GM18517 (cell line): Measurements from ENCODE around the gene EGFL6.

Experiments
- ATAC-seq: cut with Tn5 transposase; IDR thresholded peaks from one replicate; pipeline ENCODE4 v1.9.1; 2021; ENCODE audit warnings: mild to moderate bottlenecking, moderate library complexity; ENCODE audit not compliant: unreplicated experiment

EGFL6 gene

GRCh38 chrX:13569479-13570260 is at the start of gene EGFL6:
Gene EGFL6 (plus strand): TSS chrX:13569601. CDS start chrX:13569862, 261 bp downstream.
- ATAC-seq: no peak

- no peak for ATAC-seq
Observed at GRCh38 chrX:13520351-13520750, 49.0 kb upstream of the EGFL6 start.

GRCh38 chrX:13520936-13521335 is 48.5 kb upstream of the EGFL6 start:
- no peak for ATAC-seq

- ATAC-seq: no peak
Observed at GRCh38 chrX:13522811-13523210, 46.6 kb upstream of the EGFL6 start.

- no peak for ATAC-seq
Observed at GRCh38 chrX:13533726-13534125, 35.7 kb upstream of the EGFL6 start.

- ATAC-seq: no peak
Observed at GRCh38 chrX:13535376-13536165, 33.8 kb upstream of the EGFL6 start.

- no peak for ATAC-seq
Observed at GRCh38 chrX:13536551-13536950, 32.9 kb upstream of the EGFL6 start.

- no peak for ATAC-seq
Observed at GRCh38 chrX:13538414-13538813, 31.0 kb upstream of the EGFL6 start.

GRCh38 chrX:13540602-13541001 is 28.8 kb upstream of the EGFL6 start:
- no peak for ATAC-seq

- ATAC-seq: no peak
Observed at GRCh38 chrX:13545726-13546125, 23.7 kb upstream of the EGFL6 start.

- no peak for ATAC-seq
Observed at GRCh38 chrX:13547671-13548070, 21.7 kb upstream of the EGFL6 start.

- ATAC-seq: no peak
Observed at GRCh38 chrX:13550346-13550745, 19.1 kb upstream of the EGFL6 start.

- ATAC-seq: no peak
Observed at GRCh38 chrX:13551610-13552009, 17.8 kb upstream of the EGFL6 start.

GRCh38 chrX:13552892-13553291 is 16.5 kb upstream of the EGFL6 start:
- ATAC-seq: no peak

GRCh38 chrX:13565511-13565910 is 3.9 kb upstream of the EGFL6 start:
- ATAC-seq: no peak

- ATAC-seq: no peak
Observed at GRCh38 chrX:13570261-13570605, 832 bp downstream of the EGFL6 start.

GRCh38 chrX:13571136-13571535 is 1.7 kb downstream of the EGFL6 start:
- ATAC-seq: no peak

- ATAC-seq: no peak
Observed at GRCh38 chrX:13574600-13574999, 5.2 kb downstream of the EGFL6 start.

GRCh38 chrX:13579661-13580060 is 10.3 kb downstream of the EGFL6 start:
- no peak for ATAC-seq

- ATAC-seq: no peak
Observed at GRCh38 chrX:13581554-13581953, 12.2 kb downstream of the EGFL6 start.

- ATAC-seq: no peak
Observed at GRCh38 chrX:13587786-13588477, 18.5 kb downstream of the EGFL6 start.

- ATAC-seq: no peak
Observed at GRCh38 chrX:13590207-13590606, 20.8 kb downstream of the EGFL6 start.
